Activated naive CD4-positive, alpha-beta T cell (primary cell): ENCODE measurements around the gene SPSB1.

Experiments used
- DNase-seq, 4 experiments: peaks; one replicate each; lab custom pipeline; 2025; lab: John Stamatoyannopoulos, UW

The SPSB1 gene

DNA sequence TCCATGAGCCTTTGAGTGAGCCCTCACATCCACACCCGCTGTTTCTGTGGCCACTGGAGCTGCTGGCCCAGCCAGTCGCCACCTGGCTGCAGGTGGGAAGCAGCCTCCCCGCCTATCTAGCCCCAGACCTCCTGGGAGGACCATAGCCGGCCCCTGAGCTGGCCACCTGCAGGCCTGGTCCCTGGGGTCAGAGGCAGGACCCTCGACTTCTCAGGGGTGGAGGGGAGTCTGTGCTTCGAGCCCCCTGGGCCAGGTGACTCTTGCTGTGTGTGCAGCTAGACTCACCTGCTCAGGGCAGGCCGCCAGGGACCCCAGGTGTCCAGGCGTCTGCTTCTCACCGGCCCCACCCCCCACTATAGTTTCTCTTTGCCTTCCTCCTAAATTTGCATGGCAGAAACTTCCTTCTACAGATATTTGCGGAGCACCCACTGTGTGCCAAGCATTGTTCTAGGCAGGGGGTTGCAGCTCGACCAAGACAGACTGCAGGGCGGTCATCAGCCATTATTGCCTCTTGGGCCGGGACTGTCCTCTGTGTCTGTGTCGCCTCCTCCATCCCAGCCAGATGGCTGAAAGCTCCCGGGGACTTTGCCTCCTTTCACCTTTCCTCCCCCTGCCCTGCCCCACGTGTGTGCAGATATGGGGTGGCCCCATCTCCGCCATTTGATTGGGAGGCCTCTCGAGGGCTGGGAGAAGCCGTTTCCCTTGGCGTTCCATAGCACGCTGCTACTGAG lies 27.3 kb downstream of the SPSB1 start:
- DNase-seq = no peak

DNA sequence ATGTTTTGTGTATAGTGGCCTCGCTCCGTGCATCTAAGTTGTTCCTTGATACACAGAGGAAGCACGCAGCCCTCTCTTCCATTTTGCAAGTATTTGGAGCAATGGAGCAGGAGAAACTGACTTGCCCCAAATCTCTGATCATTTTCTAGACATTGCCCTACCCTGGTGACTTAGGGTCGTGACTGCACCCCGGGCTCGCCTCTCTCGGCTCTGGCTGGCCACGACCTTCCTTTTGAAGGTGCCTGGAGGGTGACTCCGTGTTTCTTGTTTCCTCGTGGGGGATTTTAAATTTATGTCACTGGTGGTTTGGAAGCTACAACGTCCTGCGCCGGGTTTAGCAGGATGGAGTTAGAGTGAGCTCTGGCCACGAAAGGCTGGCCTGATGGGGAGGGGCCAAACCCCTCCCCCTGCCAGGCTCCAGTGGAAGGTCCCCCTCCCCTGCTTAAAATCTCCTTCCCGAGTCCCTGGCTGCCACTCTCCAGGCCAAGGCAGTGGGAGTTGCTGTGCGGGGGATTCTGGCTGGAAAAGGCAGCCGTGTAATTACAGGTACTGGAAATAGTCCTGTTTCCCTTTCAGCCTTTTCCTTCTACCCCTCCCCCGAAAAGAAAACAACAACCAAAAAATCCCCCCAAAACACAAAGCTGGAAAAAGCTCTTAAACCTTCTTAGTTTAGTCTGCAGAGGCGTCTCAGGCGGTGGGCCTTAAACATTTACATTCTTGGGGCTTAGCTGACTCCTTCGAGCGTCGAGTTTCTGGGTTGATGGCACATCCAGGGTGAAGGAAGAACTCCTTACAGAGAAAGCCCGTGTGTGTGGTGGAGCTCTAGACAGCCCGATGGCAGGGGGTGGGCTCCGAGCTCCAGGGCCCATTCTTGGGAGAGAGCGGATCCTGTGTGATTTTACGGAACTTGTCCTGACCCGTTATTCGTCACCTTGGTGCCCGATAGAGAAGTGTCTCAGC lies 28.1 kb downstream of the SPSB1 start:
- no peak for DNase-seq

DNA sequence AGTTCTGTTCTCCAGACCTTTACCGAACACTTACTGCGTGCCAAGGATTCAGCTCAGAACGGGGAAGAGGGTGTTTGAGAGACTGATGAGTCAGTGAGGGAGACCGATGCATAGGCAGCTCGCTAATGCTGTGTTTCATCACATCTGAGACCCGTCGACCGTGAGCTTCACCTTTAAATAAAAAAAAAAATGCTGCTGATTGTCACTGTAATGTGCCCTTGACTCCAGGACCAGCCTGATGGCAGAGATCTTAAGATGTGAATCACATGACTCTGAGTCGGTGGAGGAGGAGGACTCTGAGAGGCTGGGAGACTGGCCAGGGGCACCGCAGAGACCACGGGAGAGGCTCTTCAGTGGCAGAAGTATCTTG lies 28.8 kb downstream of the SPSB1 start:
- no peak for DNase-seq

DNA sequence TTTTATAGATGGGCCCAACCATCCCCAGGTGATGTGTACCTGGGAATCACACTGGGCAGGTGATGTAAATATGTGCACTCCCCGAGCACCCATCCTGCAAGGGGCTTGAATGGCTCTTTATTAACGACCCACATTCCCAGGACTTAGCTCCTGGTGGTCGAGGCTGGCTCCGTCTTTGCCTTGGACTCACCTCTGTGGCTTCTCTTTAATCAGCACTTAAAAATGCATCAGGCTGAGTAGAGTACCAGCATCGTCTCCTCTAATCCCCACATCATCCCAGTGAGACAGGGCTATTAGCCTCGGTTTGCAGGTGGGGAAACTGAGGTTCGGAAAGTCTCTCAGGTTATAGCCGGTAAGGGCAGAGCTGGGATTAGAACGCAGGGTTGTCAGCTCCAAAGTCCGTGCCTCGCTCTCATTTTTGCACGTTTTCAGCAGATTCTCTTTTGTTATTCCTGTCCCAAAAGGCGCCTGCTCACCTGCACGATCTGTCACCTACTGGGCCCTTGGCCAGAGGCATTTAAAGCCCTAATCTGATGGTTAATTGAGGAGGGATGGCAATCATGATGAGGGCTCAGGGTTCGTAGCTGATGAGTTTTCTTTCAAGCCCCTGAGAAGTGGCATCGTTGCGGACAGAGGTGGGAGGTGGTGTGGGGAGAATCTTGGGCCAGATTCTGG lies 29.4 kb downstream of the SPSB1 start:
- no peak for DNase-seq

DNA sequence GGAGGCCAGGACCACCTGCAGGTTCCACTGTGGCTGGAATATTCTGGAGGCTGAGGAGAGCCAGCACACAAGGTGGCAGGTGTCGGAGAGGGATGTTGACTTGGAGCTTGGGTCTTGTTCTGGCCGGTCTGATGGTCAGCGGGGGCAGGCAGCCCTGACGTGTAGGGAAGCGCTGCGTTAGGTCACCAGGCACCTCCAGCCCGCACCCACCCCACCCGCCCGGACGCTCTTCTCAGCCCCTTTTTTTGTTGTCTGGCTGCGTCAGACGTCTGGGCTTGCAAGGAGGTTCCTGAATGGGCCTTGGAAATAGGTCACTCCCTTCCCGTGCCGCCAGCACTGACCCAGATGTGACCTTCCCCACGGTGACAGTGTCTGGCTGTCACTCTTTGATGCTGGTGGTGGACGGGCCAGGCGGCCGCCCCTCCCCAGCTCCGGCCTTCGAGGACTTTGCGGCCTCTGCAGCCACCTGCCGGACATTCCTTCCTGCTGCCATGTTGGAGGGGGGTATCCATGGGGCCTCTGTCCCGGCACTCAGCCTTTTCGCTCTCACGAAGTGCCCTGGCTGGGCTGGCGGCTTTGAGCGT lies 30.1 kb downstream of the SPSB1 start:
- DNase-seq = no peak

DNA sequence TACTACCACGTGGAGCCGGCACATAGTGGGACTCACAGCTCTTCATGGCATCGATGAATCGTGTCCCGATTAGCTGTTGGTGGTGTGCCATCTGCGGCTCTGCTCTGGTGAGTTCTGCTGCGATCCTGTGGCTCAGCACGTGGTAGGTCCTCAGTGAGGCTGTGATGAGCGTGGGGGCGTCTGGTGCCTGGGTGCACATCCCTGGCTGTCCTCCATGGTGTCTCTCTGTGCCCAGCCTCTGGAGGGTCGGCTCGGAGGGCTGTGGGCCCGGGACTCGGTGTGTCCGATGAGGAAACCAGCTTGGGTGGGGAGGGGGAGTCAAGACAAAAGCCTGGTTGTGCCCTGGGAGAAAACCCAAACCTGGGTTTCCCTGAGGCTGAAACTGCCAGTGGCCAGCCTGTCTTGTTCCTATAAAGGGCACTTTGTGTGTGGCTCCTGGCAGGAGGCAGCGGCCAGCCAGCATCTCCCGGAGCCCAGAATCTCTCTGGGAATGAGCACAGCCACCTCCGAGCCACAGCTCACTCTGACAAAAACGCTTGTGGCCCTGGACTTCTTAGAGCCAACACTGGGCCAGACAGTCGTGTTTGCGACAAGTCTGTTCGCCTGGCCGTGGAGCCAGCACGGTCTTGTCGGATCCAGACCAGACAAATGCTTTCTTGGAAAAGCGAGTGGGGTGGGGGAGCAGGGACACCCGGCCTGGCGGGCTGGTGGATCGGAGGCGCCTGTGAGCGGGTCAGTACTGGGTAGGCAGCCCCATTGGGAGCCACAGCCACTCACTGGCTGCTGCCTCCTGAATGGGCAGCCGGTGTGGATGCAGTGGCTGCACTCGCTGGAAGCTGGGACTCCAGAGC lies 31.8 kb downstream of the SPSB1 start:
- DNase-seq = no peak

DNA sequence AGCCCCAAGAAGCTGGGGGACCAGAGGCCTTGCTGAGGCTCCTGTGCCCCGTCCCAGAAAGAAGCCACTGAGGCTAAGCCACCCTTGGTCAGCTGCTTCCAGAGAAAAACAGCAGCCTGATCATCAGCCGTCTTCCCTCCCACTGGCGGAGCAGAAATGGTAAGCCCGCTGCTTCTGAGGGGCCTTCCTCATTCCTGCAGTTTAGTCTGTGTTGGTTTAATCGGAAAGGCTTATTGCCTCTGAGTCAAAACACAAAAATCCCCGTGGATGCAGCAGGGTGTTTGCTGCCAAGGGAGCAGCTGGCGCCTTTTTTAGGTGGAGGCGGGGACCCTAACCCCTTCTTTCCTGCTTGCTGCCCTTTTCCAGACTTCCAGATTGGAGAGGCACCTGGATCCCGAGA lies 33.9 kb downstream of the SPSB1 start:
- no peak for DNase-seq

DNA sequence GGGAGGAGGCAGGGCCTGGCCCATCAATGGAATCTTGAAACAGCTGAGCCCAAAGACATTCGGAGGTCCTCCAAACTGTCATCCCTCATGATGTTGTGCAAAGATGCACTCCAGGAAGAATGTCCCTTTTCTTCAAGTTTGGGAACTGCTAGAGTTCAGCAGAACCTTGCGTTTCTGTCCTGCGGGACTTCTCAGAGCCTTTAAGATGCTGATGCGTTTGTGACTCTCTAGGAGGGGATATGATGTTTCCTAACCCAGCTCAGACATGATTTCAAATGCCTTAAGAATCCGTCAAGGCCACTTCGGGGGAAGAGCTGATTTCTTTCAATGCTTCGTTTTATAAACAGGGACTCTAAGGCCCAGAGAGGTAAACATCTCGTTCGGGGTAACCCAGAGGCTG lies 35.5 kb downstream of the SPSB1 start:
- no peak for DNase-seq

DNA sequence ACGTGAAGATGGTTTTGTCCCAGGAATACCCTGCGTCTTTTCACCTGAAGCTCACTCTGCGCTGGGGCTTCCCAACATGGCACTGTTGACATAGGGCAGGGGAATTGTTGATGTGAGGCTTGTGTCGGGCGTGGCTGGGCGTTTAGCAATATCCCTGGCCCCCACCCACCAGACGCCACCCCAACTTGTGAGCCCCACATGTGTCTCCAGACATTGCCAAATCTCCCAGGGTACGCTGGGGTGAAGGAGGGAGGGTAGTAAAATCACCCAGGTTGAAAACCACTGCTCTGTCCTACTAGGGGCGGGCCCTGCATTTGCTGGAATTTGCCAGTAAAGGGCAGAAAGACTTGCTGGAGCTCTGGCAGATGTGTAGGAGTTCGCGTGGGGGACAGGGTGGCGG lies 36.0 kb downstream of the SPSB1 start:
- no peak for DNase-seq

DNA sequence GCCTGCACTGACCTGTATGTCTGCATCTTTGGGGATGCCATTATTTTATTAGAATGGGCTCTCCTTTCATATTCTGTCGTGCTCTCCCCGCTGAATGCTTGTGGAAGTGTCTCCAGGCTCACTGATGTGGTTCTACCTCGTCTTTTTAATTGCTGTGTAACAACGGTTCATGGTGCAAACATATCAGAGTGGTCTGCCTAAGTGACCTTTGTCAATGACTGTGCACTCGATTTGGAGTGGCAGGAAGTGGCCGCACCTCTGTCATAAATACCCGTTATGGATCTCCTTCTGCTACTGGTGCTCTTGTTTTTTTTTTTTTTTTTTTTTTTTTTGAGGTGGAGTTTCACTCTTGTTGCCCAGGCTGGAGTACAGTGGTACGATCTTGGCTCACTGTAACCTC lies 38.3 kb downstream of the SPSB1 start:
- DNase-seq = no peak

DNA sequence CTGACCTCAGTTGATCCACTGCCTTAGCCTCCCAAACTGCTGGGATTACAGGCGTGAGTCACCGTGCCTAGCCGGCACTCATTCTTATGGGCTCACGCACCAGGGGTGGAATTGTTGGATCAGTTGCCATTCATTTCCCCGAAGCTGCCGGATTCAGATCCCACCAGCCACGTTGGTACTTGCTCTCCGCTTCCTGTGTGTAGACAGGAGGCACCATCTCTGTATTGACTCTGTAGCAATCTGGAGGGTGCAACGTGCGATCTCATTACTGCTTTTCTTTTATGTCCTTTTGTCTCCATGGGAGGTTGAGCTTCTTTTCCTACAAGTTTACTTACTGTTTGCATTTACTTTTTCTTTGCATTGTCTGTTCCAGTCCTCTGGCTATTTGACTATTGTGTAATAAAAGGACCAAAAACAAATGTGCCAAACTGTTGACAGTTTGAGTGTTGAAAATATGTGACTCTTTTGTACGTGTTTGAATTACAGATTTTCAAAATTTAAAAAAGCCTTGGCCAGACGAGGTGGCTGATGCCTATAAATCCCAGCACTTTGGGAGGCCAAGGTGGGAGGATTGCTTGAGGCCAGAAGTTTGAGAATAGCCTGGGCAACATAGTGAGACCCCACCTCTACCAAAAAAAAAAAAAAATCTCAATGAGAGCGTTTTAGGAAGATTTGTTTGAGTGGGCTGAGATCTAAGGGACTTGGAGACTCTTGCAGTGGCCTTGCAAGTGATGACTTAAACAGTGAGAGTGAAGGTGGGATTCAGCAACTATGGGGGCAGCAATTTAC lies 39.1 kb downstream of the SPSB1 start:
- no peak for DNase-seq

DNA sequence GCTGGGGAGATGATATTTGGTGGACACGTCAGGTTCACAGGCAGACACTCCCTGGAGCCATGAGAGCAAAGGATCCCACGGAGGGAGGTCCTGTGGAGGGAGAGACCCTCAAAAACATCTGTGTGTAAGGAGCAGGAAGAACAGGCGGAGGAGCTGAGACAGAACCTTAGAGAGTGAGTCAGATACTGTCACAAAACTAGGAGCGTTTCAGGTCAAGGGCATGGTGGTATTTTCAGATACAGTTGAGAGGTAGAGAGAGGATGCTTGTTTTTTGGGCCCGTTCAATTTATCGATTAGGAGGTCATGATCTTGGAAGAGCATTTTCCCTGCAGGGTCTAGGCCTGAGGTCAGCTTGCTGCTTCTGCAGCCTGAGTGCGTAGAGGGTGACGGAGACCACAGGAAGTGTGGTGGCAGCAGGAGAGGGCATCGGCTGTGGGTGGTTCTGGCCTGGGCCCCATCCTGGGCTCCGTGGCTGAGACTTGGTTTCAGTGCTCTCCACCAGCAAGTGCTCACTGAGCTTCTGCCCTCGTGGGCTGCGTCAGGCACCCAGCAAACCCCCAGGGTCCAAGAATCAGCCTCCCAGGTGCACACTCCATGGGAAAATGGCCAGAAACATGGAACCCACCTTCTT lies 39.9 kb downstream of the SPSB1 start:
- DNase-seq = no peak

DNA sequence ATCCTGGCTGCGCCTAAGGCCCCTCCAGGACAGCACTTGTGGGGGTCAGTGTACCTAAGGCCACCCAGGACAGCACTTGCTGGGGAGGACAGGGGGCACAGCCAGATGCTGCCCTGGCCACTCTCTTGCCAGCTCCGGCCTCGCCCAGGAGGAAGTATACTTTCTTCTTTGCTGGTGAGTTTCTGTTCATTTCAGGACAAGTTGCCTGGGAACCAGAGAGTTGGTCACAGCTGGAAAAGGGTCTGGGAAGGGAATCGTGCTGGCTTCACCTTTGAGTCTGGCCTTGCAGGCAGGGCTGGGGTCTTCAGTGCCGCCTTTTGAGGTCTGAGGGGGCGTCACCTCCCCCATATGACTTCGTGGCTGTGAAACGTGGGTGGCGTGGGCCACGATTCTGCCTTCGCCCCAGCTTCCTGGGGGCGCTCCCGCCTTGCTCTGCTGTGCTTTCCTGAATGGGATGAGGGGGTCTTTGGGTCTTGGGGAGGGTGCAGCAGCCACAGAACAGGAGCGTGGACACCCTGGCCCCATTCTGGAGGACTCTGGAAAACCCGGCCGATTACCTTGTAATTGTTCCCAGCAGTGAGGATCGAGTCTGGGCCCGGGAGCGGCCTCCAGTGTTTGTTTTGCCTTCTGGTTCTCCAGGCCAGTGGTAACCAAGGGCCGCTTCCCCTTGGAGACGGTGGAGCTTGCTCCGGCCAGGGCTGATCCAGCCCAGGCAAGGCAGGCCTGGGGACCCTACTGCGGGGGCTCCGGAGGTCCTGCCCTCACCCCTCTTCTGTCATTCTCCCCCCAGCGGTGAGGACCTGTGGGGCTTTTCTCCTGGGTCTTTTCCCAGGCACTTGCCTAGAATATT lies 45.9 kb downstream of the SPSB1 start:
- no peak for DNase-seq

DNA sequence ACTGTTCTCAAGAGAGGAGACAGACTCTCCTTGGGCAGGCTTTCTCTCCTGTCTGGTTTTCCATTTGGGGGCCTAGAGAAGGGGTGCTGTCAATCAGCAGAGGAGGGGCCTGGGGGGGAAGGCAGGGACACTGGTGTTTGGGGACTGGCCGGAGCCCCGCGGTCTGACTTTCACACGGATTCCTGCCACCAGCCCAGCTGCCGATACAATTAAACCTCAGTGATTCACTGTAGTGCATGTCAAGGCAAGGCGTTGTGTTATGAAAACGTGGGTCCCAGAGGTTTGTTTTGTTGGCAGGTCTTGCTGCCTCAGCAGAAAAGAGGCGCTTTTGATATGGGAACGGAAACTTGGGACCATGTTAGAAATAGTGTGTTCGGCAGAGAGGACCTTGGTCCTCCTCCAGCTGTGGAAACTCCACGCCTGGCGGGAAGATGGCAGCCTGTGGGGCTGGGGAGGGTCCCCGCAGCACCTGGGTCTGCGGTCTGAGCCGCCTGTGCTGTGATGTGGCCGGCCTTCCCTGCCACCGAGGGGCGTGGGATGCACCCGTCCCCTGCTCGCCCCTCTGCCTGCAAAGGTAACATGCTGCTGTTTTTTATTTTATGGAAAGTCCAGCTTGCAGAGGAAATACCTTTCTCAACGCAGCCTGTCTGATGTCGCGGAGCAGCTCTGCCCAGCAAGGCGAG lies 47.6 kb downstream of the SPSB1 start:
- DNase-seq = no peak

DNA sequence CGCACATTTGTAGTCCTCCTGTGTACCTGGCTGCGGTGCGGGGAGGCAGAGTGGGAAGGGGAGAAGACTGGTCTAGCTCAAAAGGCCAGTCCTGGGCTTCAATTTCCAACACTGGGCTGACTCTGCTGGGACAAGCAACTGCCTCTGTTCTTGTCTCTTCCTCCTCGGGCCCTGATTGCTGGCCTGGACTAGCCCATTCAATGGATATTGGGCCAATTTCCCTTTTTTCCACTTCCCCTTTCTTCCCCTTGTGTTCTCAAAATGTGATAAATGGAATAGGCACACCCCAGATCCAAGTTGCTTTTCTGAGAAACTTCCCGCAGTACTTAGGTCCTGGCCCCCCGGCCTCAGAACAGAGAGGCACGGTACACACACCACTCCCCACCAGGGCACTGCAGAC lies 48.2 kb downstream of the SPSB1 start:
- DNase-seq = no peak

DNA sequence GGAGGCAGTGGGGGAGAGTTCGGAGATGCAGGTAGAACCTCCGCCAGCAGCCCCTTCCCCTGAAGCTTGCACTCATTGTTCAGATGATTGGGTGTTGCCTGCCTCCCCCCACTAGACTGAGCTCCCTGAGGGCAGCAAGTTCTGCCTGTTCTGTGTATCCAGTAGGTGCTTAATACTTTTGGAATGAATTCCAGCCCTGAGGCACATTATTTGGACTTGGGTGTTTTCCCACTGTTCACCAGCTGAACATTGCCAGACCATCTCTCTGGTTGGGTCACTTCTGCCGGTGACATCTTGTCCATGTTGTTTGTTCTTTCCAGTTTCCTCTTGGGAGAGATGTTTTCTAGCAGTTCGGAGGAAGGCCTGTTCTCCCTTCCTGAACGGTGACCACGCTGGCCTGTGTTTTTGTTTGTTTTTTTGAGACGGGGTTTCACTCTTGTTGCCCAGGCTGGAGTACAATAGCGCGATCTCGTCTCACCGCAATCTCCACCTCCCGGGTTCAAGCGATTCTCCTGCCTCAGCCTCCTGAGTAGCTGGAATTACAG lies 48.7 kb downstream of the SPSB1 start:
- no peak for DNase-seq

DNA sequence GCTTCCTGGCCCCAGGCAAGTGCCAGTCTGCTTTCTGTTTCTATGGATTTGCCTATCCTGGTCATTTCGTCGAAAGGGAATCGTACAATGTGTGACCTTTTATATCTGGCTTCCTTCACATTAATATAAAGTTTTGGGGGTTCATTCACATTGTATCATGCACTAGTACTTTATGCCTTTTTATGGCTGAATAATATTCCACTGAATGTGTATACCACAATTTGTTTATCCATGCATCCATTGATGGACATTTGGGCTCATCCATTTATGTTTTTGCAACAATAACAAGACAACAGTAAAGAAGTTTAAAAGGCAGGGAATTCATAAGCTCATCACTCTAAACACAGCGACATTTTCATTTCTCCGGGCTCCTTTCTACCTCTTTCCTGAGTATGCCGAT lies 50.6 kb downstream of the SPSB1 start:
- DNase-seq = no peak

DNA sequence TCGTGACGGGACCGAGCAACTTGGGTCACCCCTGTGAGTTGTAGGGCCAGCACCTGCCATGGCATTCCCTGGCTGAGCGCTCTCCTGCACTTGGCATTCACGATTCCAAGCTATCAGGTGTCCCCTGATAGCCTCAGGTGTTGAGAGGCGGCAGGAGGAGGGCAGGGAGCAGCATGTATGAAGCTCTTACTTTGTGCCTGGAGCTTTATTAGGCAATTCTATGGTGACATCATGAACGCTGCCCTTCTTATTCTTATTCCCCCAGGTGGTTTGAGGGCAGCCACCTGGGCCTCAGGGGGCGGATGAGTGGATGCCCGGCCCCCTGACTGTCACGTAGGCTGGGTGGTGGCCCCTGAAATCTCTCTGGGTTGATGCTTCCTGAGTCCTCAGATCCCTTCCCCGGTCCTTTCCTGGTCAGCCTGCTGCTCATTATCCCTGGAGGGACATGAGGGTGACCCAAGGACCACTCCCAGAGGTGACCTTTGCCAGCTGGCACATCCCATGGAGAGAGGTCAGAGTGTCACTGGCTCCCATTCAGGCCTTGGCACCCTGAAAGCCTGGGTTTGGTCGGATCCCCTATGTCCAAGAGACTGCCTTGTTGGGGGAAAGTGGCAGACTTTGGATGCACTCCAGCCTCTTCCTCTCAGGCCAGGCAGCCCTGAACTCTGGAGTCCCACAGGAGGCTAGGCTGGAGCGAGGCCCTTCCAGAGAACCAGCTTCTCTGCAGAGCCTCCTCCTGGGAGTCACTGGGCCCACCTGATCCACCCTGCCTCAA lies 51.9 kb downstream of the SPSB1 start:
- DNase-seq = no peak
